ENCODE results near the gene CAB39L. TPM values are rescaled to one million over a fixed set of nuclear protein-coding genes. Genes with fewer than 3 reads are reported as not detected.

CAB39L gene
- total RNA-seq, 1 experiment from 2014 or later: 3.6 TPM

DNA sequence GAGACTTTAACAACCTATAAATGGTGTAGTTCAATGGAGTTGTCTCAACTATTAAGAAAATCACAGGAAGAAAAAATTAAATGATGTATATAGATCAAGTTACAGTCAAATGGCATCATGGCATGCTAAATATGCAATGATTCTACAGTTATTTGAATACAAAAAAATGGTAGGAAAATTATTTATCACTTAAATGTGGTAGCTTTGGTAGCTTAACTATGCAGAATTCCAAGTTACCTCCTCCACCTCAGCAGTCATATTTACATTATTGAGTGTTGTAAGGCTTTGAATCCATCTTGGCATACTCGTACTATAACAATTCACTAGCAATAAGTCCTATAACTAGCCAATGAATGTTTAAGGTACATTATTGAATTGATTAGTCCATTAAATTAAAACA lies 36.8 kb downstream of the CAB39L start:
- Histone ChIP-seq H3K36me3 (ENCODE audit: insufficient read depth, low read length, poor library complexity, severe bottlenecking) (no peaks in the 10 kb centered on the region), H3K4me3 (ENCODE audit: low read depth, low read length, poor library complexity, severe bottlenecking) (no peak overlapping the region), H3K27ac (ENCODE audit: low read depth, low read length, poor library complexity, severe bottlenecking) (no peak overlapping the region), H3K27me3 (replicated peaks; ENCODE audit: insufficient read depth, low read depth, low read length, poor library complexity) (no peaks in the 10 kb centered on the region), H3K4me1 (ENCODE audit: insufficient read depth, low read length, poor library complexity, severe bottlenecking) (no peaks in the 10 kb centered on the region), H3K9me3 (ENCODE audit: low read depth, low read length, poor library complexity, severe bottlenecking) (peaks cover 7% of the 10 kb centered on the region)
- intact Hi-C loops (cut with micrococcal nuclease; ENCODE audit: unreplicated experiment): no loop called here
- DNase-seq (ENCODE audit: low spot score): no peak
- ChIA-PET POLR2A (ENCODE audit: low non-redundant PET) (no interaction called here), CTCF (no interaction called here)
- BruUV-seq (replicated peaks): no TSS peak
- TF ChIP-seq, protein P1, sequence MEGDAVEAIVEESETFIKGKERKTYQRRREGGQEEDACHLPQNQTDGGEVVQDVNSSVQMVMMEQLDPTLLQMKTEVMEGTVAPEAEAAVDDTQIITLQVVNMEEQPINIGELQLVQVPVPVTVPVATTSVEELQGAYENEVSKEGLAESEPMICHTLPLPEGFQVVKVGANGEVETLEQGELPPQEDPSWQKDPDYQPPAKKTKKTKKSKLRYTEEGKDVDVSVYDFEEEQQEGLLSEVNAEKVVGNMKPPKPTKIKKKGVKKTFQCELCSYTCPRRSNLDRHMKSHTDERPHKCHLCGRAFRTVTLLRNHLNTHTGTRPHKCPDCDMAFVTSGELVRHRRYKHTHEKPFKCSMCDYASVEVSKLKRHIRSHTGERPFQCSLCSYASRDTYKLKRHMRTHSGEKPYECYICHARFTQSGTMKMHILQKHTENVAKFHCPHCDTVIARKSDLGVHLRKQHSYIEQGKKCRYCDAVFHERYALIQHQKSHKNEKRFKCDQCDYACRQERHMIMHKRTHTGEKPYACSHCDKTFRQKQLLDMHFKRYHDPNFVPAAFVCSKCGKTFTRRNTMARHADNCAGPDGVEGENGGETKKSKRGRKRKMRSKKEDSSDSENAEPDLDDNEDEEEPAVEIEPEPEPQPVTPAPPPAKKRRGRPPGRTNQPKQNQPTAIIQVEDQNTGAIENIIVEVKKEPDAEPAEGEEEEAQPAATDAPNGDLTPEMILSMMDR (conservative IDR thresholded peaks at IDR 0.05; ENCODE audit: low read depth, low read length): no peak
- no peak for TF ChIP-seq EZH2 (IDR thresholded peaks at IDR 0.05; ENCODE audit: borderline replicate concordance, low read depth, low read length, poor library complexity, severe bottlenecking)

DNA sequence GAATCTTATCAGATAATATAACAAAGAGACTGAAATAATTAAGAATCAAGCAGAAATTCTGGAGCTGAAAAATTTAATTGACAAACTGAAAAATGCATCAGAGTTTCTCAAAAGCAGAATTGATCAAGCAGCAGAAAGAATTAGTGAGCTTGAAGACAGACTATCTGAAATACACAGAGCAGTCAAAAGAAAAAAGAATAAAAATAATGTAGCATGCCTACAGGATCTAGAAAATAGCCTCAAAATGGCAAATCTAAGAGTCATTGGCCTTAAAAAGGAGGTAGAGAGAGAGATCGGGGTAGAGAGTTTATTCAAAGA lies 39.2 kb downstream of the CAB39L start:
- no peak for DNase-seq (ENCODE audit: low spot score)
- intact Hi-C loops (cut with micrococcal nuclease; ENCODE audit: unreplicated experiment): no loop called here
- POLR2A ChIA-PET (ENCODE audit: low non-redundant PET): no interaction called here
- Histone ChIP-seq H3K27ac (ENCODE audit: low read depth, low read length, poor library complexity, severe bottlenecking) (no peak overlapping the region), H3K36me3 (ENCODE audit: insufficient read depth, low read length, poor library complexity, severe bottlenecking) (no peaks in the 10 kb centered on the region), H3K27me3 (replicated peaks; ENCODE audit: insufficient read depth, low read depth, low read length, poor library complexity) (no peaks in the 10 kb centered on the region), H3K4me1 (ENCODE audit: insufficient read depth, low read length, poor library complexity, severe bottlenecking) (no peaks in the 10 kb centered on the region), H3K4me3 (ENCODE audit: low read depth, low read length, poor library complexity, severe bottlenecking) (no peak overlapping the region), H3K9me3 (ENCODE audit: low read depth, low read length, poor library complexity, severe bottlenecking) (peaks cover 7% of the 10 kb centered on the region)
- TF ChIP-seq, protein P1 (conservative IDR thresholded peaks at IDR 0.05; ENCODE audit: low read depth, low read length): no peak
- no peak for TF ChIP-seq EZH2 (IDR thresholded peaks at IDR 0.05; ENCODE audit: borderline replicate concordance, low read depth, low read length, poor library complexity, severe bottlenecking)
- no TSS peak for BruUV-seq (replicated peaks)
- CTCF ChIA-PET: no interaction called here

DNA sequence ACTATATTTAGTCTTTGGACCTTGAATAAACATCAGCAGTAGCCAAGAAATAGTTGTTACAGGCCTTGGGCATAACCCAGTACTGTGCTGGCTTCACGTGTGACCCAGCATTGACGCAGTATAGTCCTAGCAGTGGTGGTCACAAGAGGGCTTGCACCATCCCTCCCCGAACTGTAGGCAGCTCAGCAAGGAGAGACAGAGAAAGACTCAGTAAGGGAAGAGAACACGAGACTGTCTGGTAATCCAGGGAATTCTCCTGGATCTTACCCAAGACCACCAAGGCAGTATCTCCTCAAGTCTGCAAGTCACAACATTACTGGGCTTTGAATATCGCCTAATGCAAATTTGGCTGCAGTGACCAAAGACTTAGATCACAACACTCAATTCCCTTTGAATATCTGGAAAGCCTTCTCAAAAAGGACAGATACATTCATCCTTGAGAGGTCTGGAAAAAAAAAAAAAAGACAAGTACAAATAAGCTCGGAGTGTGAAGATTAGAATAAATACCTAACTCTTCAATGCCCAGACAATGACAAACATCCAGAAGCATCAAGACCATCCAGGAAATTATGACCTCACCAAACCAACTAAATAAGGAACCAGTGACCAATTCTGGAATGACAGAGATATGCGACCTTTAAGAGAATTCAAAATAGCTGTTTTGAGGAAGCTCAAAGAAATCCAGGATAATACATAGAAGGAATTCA lies 39.7 kb downstream of the CAB39L start:
- POLR2A ChIA-PET (ENCODE audit: low non-redundant PET): no interaction called here
- CTCF ChIA-PET: no interaction called here

More for the DNA sequence above, 39.7 kb downstream of the CAB39L start:
- no peaks in the 10 kb centered on the region for H3K4me1 ChIP-seq (ENCODE audit: insufficient read depth, low read length, poor library complexity, severe bottlenecking)
- no peak overlapping the region for H3K27ac ChIP-seq (ENCODE audit: low read depth, low read length, poor library complexity, severe bottlenecking)
- peaks cover 7% of the 10 kb centered on the region for H3K9me3 ChIP-seq (ENCODE audit: low read depth, low read length, poor library complexity, severe bottlenecking)
- no peaks in the 10 kb centered on the region for H3K36me3 ChIP-seq (ENCODE audit: insufficient read depth, low read length, poor library complexity, severe bottlenecking)
- intact Hi-C loops (cut with micrococcal nuclease; ENCODE audit: unreplicated experiment): no loop called here
- no TSS peak for BruUV-seq (replicated peaks)
- no peak for TF ChIP-seq EZH2 (IDR thresholded peaks at IDR 0.05; ENCODE audit: borderline replicate concordance, low read depth, low read length, poor library complexity, severe bottlenecking)
- TF ChIP-seq, protein P1 (conservative IDR thresholded peaks at IDR 0.05; ENCODE audit: low read depth, low read length): no peak
- H3K27me3 ChIP-seq (replicated peaks; ENCODE audit: insufficient read depth, low read depth, low read length, poor library complexity): no peaks in the 10 kb centered on the region
- no peak overlapping the region for H3K4me3 ChIP-seq (ENCODE audit: low read depth, low read length, poor library complexity, severe bottlenecking)
- DNase-seq (ENCODE audit: low spot score): no peak
